SK-N-SH treated with all-trans-retinoic acid at 6 μM for 48 hours (cell line): ENCODE results near the gene ACBD4.

Experiments used
- ARNTL ChIP-seq: fragments of 450-650 bp; formaldehyde crosslinking; IDR thresholded peaks from 2 replicates; pipeline ENCODE4 v1.5.0; 2020; ENCODE audit warnings: low read depth, mild to moderate bottlenecking, moderate library complexity, borderline replicate concordance
- ESRRG ChIP-seq: fragments of 250-450 bp; sonication (Bioruptor Pico); IDR thresholded peaks from 2 replicates; pipeline ENCODE4 v1.6.1; 2021; ENCODE audit warnings: mild to moderate bottlenecking
- ISL1 ChIP-seq: fragments of 250-450 bp; sonication (Bioruptor Pico); IDR thresholded peaks from 2 replicates; pipeline ENCODE4 v2.1.2; 2022; ENCODE audit warnings: mild to moderate bottlenecking, moderate library complexity
- PPARA ChIP-seq: fragments of 250-450 bp; sonication (Bioruptor Pico); IDR thresholded peaks from 2 replicates; pipeline ENCODE4 v1.5.0; 2020; ENCODE audit warnings: mild to moderate bottlenecking, borderline replicate concordance
- TOX ChIP-seq: fragments of 250-450 bp; sonication (Bioruptor Pico); IDR thresholded peaks from 2 replicates; pipeline ENCODE4 v1.8.0; 2021; ENCODE audit warnings: mild to moderate bottlenecking, moderate library complexity, borderline replicate concordance
- ZFP3 ChIP-seq: fragments of 250-450 bp; sonication (Bioruptor Pico); IDR thresholded peaks from 2 replicates; pipeline ENCODE4 v1.5.0; 2020; ENCODE audit warnings: mild to moderate bottlenecking, moderate library complexity
- TF ChIP-seq, protein P1 (sequence below): fragments of 250-450 bp; sonication (Bioruptor Pico); IDR thresholded peaks from 2 replicates; pipeline ENCODE4 v1.5.0; 2020; ENCODE audit warnings: mild to moderate bottlenecking, moderate library complexity
- TF ChIP-seq, protein P2 (sequence below): fragments of 250-450 bp; sonication (Bioruptor Pico); IDR thresholded peaks from 2 replicates; pipeline ENCODE4 v1.8.0; 2020; ENCODE audit warnings: mild to moderate bottlenecking, moderate library complexity, borderline replicate concordance
- TF ChIP-seq, protein P3 (sequence below): fragments of 250-450 bp; sonication (Bioruptor Pico); IDR thresholded peaks from 2 replicates; pipeline ENCODE4 v1.8.0; 2021; ENCODE audit warnings: low read depth, mild to moderate bottlenecking, moderate library complexity, borderline replicate concordance

DNA sequence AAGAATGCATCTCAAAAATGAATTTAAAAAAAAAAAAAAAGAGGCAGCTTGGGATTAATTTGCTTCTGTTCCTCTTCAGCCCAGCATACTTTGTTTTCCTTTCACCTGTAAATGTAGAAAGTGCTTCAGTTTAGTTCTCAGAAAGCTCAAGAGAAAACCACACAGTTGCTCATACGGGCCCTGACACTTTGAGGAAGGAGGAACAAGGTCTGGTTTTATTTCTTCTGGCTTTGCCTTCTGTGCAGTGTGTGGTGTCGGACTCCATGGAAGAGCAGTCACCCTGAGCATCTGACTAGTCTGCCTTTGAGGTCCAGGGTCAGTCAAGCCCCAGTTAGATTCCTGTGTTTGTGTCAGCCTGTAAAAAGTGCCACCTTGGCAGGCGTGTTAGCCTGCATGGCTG is 46.7 kb upstream of the ACBD4 start:
- TF ChIP-seq ESRRG (no peak), ZFP3 (CRISPR knock-in tag) (no peak), TOX (CRISPR knock-in tag) (no peak), PPARA (no peak), ISL1 (CRISPR knock-in tag) (no peak), ARNTL (no peak)
- TF ChIP-seq, protein P1, sequence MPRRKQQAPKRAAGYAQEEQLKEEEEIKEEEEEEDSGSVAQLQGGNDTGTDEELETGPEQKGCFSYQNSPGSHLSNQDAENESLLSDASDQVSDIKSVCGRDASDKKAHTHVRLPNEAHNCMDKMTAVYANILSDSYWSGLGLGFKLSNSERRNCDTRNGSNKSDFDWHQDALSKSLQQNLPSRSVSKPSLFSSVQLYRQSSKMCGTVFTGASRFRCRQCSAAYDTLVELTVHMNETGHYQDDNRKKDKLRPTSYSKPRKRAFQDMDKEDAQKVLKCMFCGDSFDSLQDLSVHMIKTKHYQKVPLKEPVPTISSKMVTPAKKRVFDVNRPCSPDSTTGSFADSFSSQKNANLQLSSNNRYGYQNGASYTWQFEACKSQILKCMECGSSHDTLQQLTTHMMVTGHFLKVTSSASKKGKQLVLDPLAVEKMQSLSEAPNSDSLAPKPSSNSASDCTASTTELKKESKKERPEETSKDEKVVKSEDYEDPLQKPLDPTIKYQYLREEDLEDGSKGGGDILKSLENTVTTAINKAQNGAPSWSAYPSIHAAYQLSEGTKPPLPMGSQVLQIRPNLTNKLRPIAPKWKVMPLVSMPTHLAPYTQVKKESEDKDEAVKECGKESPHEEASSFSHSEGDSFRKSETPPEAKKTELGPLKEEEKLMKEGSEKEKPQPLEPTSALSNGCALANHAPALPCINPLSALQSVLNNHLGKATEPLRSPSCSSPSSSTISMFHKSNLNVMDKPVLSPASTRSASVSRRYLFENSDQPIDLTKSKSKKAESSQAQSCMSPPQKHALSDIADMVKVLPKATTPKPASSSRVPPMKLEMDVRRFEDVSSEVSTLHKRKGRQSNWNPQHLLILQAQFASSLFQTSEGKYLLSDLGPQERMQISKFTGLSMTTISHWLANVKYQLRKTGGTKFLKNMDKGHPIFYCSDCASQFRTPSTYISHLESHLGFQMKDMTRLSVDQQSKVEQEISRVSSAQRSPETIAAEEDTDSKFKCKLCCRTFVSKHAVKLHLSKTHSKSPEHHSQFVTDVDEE (CRISPR knock-in tag) = no peak
- TF ChIP-seq, protein P2, sequence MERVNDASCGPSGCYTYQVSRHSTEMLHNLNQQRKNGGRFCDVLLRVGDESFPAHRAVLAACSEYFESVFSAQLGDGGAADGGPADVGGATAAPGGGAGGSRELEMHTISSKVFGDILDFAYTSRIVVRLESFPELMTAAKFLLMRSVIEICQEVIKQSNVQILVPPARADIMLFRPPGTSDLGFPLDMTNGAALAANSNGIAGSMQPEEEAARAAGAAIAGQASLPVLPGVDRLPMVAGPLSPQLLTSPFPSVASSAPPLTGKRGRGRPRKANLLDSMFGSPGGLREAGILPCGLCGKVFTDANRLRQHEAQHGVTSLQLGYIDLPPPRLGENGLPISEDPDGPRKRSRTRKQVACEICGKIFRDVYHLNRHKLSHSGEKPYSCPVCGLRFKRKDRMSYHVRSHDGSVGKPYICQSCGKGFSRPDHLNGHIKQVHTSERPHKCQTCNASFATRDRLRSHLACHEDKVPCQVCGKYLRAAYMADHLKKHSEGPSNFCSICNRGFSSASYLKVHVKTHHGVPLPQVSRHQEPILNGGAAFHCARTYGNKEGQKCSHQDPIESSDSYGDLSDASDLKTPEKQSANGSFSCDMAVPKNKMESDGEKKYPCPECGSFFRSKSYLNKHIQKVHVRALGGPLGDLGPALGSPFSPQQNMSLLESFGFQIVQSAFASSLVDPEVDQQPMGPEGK (CRISPR knock-in tag) = no peak
- TF ChIP-seq, protein P3, sequence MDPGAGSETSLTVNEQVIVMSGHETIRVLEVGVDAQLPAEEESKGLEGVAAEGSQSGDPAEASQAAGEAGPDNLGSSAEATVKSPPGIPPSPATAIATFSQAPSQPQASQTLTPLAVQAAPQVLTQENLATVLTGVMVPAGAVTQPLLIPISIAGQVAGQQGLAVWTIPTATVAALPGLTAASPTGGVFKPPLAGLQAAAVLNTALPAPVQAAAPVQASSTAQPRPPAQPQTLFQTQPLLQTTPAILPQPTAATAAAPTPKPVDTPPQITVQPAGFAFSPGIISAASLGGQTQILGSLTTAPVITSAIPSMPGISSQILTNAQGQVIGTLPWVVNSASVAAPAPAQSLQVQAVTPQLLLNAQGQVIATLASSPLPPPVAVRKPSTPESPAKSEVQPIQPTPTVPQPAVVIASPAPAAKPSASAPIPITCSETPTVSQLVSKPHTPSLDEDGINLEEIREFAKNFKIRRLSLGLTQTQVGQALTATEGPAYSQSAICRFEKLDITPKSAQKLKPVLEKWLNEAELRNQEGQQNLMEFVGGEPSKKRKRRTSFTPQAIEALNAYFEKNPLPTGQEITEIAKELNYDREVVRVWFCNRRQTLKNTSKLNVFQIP (CRISPR knock-in tag) = no peak
